CD4-positive, alpha-beta T cell (primary cell): ENCODE measurements around the gene MYO1D. TPM values are rescaled to one million over a fixed set of nuclear protein-coding genes. Genes with fewer than 3 reads are reported as not detected.

Experiments
- ATAC-seq: fragments of 200-7000 bp; cut with Tn5 transposase; one replicate; pipeline ENCODE4 v1.10.0; 2022; ENCODE audit warnings: mild to moderate bottlenecking; ENCODE audit not compliant: poor library complexity
- CTCF ChIA-PET: fragments of 350-600 bp; sonication (Branson Sonifier 250); formaldehyde crosslinking; loops from one replicate; lab custom pipeline; 2021; ENCODE audit warnings: antibody characterized with exemption, inconsistent platforms; lab: Charles Lee
- POLR2A ChIA-PET: fragments of 350-600 bp; sonication (Branson Sonifier 250); formaldehyde crosslinking; loops from one replicate; lab custom pipeline; 2021; ENCODE audit warnings: antibody characterized with exemption, inconsistent platforms; lab: Charles Lee
- DNase-seq, 14 experiments: peaks; one replicate each; pipeline ENCODE4 v3.0.0-alpha.2; 2013 to 2020; ENCODE audit warnings: mixed read lengths in 2 of 14
- H3K27ac ChIP-seq, 2 donors: one replicate each; pipeline versions ENCODE4 v1.5.1 to v1.7.0; 2013; ENCODE audit warnings: low read length in 2 of 2, low read depth in 1 of 2, mild to moderate bottlenecking in 1 of 2
- H3K27me3 ChIP-seq, 2 experiments: 1 replicate in 1 of 2; 2 replicates in 1 of 2; pipeline versions ENCODE4 v1.6.1 to v1.7.0; 2013; ENCODE audit warnings: low read length in 2 of 2, control low read depth in 1 of 2, mild to moderate bottlenecking in 1 of 2, moderate library complexity in 1 of 2; ENCODE audit not compliant: insufficient read depth in 2 of 2, control insufficient read depth in 1 of 2
- H3K36me3 ChIP-seq: one replicate; pipeline ENCODE4 v1.6.1; 2013; ENCODE audit warnings: low read length, control low read depth; ENCODE audit not compliant: insufficient read depth
- H3K4me1 ChIP-seq: one replicate; pipeline ENCODE4 v1.6.1; 2013; ENCODE audit warnings: low read length, control low read depth; ENCODE audit not compliant: insufficient read depth
- H3K4me3 ChIP-seq: one replicate; pipeline ENCODE4 v1.5.1; 2013; ENCODE audit warnings: mild to moderate bottlenecking, low read length, moderate library complexity
- H3K9me3 ChIP-seq, 2 experiments: 1 replicate in 1 of 2; 2 replicates in 1 of 2; pipeline versions ENCODE4 v1.6.1 to v1.7.0; 2013; ENCODE audit warnings: low read length in 2 of 2, mild to moderate bottlenecking in 2 of 2, control low read depth in 1 of 2, moderate library complexity in 1 of 2; ENCODE audit not compliant: control insufficient read depth in 1 of 2, insufficient read depth in 1 of 2
- H3K27ac Mint-ChIP-seq: one replicate; pipeline ENCODE4 v1.8.0; 2020; ENCODE audit warnings: mixed read lengths
- H3K27me3 Mint-ChIP-seq: one replicate; pipeline ENCODE4 v1.8.0; 2021; ENCODE audit warnings: mixed read lengths
- H3K36me3 Mint-ChIP-seq: one replicate; pipeline ENCODE4 v1.8.0; 2021; ENCODE audit warnings: low read depth, mixed read lengths
- H3K4me1 Mint-ChIP-seq: one replicate; pipeline ENCODE4 v1.8.0; 2021; ENCODE audit warnings: low read depth, mixed read lengths
- H3K4me3 Mint-ChIP-seq: one replicate; pipeline ENCODE4 v1.8.0; 2020; ENCODE audit warnings: mild to moderate bottlenecking, mixed read lengths
- H3K9me3 Mint-ChIP-seq: one replicate; pipeline ENCODE4 v1.8.0; 2020; ENCODE audit warnings: mixed read lengths
- CTCF ChIP-seq: fragments of 200-600 bp; IDR thresholded peaks from one replicate; pipeline ENCODE4 v1.8.0; 2022; ENCODE audit warnings: antibody characterized with exemption, mild to moderate bottlenecking
- intact Hi-C, 2 experiments: fragments of 100-400 bp; cut with DNase I in 1 of 2; cut with micrococcal nuclease in 1 of 2; formaldehyde crosslinking; loops; one replicate each; pipeline versions ENCODE4 v1.15.1 to v1.9.0; 2023 to 2025; cut with DNase I, micrococcal nuclease
- total RNA-seq, 174 experiments: library from RNA in 2 of 174; stranded (reverse) in 2 of 174; gene quantifications; one replicate each; pipeline ENCODE4 v1.2.3 and lab custom pipeline; 2021 to 2026

The MYO1D gene
- total RNA-seq, 2 experiments from 2014 or later = 5.8 to 6.4 TPM

GRCh38 chr17:32805029-32805976, 71.6 kb downstream of the MYO1D start:
- ATAC-seq = no peak

GRCh38 chr17:32803544-32803943, 73.4 kb downstream of the MYO1D start:
- Mint-ChIP-seq H3K27me3 (peaks cover 5% of the 10 kb centered on the region), H3K36me3 (no peaks in the 10 kb centered on the region), H3K27ac (no peak overlapping the region), H3K9me3 (no peaks in the 10 kb centered on the region), H3K4me3 (no peak overlapping the region), H3K4me1 (no peaks in the 10 kb centered on the region)
- no peak for ATAC-seq
- CTCF ChIA-PET = no interaction called here
- H3K9me3 ChIP-seq = no peaks in the 10 kb centered on the region
- H3K36me3 ChIP-seq = no peaks in the 10 kb centered on the region
- H3K27me3 ChIP-seq = no peaks in the 10 kb centered on the region
- POLR2A ChIA-PET = no interaction called here
- H3K4me1 ChIP-seq = no peaks in the 10 kb centered on the region
- intact Hi-C loops = no loop called here
- H3K27ac ChIP-seq = no peak overlapping the region
- DNase-seq = no peak
- TF ChIP-seq CTCF = no peak
- H3K4me3 ChIP-seq = no peak overlapping the region

More at GRCh38 chr17:32805029-32805976, 71.6 kb downstream of the MYO1D start:
- no peak overlapping the region for H3K4me3 Mint-ChIP-seq
- Histone ChIP-seq H3K27me3 (no peaks in the 10 kb centered on the region), H3K9me3 (no peaks in the 10 kb centered on the region), H3K27ac (no peak overlapping the region), H3K4me3 (no peak overlapping the region), H3K36me3 (no peaks in the 10 kb centered on the region), H3K4me1 (no peaks in the 10 kb centered on the region)
- H3K27me3 Mint-ChIP-seq = no peaks in the 10 kb centered on the region
- H3K27ac Mint-ChIP-seq = no peak overlapping the region
- H3K4me1 Mint-ChIP-seq = peaks cover 5% of the 10 kb centered on the region
- TF ChIP-seq CTCF = no peak
- H3K36me3 Mint-ChIP-seq = no peaks in the 10 kb centered on the region
- POLR2A ChIA-PET = no interaction called here
- no peaks in the 10 kb centered on the region for H3K9me3 Mint-ChIP-seq
- CTCF ChIA-PET = no interaction called here
- DNase-seq = peak in 1 of 14 experiments; percentile 10
- intact Hi-C loops = no loop called here

GRCh38 chr17:32802306-32802705, 74.6 kb downstream of the MYO1D start:
- Mint-ChIP-seq H3K27me3 (peaks cover 5% of the 10 kb centered on the region), H3K9me3 (no peaks in the 10 kb centered on the region), H3K4me1 (no peaks in the 10 kb centered on the region), H3K36me3 (no peaks in the 10 kb centered on the region), H3K4me3 (no peak overlapping the region), H3K27ac (no peak overlapping the region)
- ATAC-seq (no peak), DNase-seq (no peak)
- Histone ChIP-seq H3K27me3 (no peaks in the 10 kb centered on the region), H3K9me3 (no peaks in the 10 kb centered on the region), H3K4me3 (no peak overlapping the region), H3K36me3 (no peaks in the 10 kb centered on the region), H3K4me1 (no peaks in the 10 kb centered on the region), H3K27ac (no peak overlapping the region)
- intact Hi-C loops = no loop called here
- CTCF ChIA-PET = interaction anchor here (0.7 kb wide), 1 partner anchor 9 kb away, joined by 3 read pairs; no protein-coding TSS in a partner anchor
- POLR2A ChIA-PET = no interaction called here
- no peak for TF ChIP-seq CTCF
